ENCODE results near the gene DPP7.

Gene DPP7

DNA sequence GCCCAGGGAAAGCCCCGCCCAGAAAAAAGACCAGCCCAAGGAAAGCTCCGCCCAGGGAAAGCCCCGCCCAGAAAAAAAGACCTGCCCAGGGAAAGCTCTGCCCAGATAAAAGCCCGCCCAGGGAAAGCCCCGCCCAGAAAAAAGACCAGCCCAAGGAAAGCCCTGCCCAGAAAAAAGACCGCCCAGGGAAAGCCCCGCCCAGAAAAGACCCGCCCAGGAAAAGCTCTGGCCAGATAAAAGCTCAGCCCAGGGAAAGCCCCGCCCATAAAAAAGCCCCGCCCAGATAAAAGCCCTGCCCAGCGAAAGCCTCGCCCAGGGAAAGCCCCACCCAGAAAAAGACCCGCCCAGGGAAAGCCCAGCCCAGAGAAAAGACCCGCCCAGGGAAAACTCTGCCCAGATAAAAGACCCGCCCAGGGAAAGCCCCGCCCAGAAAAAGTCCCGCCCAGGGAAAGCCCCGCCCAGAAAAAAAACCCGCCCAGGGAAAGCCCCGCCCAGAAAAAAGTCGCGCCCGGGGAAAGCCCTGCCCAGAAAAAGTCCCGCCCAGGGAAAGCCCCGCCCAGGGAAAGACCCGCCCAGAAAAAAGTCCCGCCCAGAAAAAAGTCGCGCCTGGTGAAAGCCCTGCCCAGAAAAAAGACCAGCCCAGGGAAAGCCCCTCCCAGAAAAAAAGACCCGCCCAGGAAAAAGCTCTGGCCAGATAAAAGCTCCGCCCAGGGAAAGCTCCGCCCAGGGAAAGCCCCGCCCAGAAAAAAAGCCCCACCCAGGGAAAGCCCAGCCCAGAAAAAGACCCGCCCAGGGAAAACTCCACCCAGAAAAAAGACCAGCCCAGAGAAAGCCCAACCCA, 36.3 kb upstream of the DPP7 start:
- TF ChIP-seq, protein P1, sequence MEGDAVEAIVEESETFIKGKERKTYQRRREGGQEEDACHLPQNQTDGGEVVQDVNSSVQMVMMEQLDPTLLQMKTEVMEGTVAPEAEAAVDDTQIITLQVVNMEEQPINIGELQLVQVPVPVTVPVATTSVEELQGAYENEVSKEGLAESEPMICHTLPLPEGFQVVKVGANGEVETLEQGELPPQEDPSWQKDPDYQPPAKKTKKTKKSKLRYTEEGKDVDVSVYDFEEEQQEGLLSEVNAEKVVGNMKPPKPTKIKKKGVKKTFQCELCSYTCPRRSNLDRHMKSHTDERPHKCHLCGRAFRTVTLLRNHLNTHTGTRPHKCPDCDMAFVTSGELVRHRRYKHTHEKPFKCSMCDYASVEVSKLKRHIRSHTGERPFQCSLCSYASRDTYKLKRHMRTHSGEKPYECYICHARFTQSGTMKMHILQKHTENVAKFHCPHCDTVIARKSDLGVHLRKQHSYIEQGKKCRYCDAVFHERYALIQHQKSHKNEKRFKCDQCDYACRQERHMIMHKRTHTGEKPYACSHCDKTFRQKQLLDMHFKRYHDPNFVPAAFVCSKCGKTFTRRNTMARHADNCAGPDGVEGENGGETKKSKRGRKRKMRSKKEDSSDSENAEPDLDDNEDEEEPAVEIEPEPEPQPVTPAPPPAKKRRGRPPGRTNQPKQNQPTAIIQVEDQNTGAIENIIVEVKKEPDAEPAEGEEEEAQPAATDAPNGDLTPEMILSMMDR (conservative IDR thresholded peaks at IDR 0.05; ENCODE audit: low read length): no peak
- DNase-seq (ENCODE audit: low read depth): no peak
- H3K4me3 ChIP-seq (ENCODE audit: low read length): no peak overlapping the region

DNA sequence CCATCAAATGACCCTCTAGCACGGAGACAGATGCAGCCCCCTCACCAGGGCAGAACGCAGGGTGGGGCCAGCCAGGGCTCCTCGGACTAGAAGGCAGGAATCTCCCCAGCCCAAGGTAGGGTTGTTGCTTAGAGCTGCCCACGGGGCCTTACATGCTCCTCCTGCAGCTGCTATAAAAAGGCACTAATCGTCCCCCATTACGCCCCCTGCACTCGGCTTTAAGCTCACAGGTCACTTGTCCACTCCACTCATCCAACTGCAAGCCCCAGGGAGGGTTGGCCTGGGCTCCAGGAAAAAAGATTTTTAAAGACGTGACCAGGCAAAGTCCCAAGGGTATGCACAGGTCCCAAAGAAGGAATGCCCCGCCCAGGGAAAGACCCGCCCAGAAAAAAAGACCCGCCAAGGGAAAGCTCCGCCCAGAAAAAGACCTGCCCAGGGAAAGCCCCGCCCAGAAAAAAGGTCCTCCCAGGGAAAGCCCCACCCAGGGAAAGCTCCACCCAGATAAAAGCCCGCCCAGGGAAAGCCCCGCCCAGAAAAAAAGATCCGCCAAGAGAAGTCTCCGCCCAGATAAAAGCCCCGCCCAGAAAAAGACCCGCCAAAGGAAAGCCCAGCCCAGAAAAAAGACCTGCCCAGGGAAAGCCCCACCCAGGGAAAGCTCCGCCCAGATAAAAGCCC, 35.5 kb upstream of the DPP7 start:
- TF ChIP-seq, protein P1 (conservative IDR thresholded peaks at IDR 0.05; ENCODE audit: low read length): no peak
- H3K4me3 ChIP-seq (ENCODE audit: low read length): no peak overlapping the region
- no peak for DNase-seq (ENCODE audit: low read depth)

DNA sequence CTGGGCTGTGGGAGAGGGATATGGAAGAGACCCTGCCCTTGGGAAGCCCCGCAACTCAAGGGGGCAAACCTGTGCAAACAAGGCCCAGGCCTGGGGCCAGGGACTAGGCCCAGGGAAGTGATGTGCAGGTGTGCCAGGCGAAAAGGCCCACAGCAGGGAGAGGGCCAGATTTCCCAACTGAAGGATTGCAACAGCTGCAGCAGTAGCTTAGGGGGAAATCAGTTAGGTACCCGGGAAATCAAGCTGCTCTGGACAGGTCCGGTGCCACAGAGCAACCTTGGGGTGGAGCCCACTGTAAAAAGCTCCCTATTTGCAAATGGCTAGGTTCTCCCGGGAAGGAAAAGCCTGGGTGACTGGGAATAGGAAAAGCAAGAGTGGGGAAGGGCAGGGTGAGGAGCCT, 34.8 kb upstream of the DPP7 start:
- TF ChIP-seq, protein P1 (conservative IDR thresholded peaks at IDR 0.05; ENCODE audit: low read length): no peak
- no peak overlapping the region for H3K4me3 ChIP-seq (ENCODE audit: low read length)
- DNase-seq (ENCODE audit: low read depth): no peak

DNA sequence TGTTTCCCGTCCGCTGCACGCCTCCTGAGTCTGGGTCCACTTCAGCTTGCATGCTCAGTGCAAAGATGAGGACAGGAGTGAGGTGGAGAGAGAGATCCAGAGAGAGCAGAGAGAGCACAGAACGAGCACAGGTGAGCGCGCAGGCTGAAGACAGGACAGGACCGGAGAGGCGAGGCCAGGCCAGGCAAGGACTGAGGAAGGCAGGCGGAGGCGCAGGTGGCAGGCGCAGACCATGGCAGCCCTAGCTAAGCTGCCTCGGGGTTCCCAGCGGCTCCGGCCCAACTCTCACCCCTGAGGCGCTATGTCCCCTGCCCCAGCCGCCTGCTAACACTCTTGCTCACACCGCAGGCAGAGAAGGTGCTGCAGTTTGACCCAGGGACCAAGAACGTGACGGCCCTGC, 34.1 kb upstream of the DPP7 start:
- no peak overlapping the region for H3K4me3 ChIP-seq (ENCODE audit: low read length)
- DNase-seq (ENCODE audit: low read depth): no peak
- TF ChIP-seq, protein P1 (conservative IDR thresholded peaks at IDR 0.05; ENCODE audit: low read length): no peak

DNA sequence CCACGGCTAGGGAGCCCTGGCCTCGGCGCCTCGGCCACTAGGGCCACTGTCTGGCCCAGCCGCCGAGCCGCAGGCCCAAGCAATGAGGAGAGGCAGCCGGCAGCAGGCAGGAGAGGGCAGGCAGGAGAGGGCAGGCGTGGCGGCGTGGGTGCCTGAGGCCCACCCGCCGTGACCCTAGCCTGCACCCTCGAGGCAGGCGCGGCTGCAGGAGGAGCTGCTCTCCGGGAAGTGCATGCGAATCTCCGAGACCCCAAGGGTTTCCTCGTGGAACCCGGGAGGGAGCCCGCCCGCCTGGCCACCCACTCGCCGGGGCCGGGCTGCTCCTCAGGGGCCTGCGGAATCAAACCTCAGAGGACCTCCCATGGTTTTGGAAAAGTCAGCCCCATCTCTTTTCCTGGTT, 33.7 kb upstream of the DPP7 start:
- no peak overlapping the region for H3K4me3 ChIP-seq (ENCODE audit: low read length)
- no peak for DNase-seq (ENCODE audit: low read depth)
- TF ChIP-seq, protein P1 (conservative IDR thresholded peaks at IDR 0.05; ENCODE audit: low read length): no peak

DNA sequence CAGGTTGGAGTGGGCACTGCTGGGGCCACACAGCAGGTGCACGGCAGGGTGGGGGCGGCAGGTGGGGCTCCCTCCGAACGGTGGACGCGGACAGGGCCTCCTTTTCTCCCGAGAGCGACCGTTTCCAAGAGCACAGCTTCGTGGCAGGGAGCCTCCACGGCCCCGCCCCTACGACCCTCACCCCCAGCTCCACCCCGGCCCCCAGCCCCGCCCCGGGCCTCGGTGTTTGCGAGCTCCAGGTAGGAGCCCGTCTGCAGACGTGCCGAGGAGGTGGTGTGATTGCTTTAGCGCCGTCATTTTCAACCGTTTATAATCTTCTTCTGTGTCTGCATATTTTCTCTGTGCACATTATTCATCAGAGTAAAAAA, 33.2 kb upstream of the DPP7 start:
- H3K4me3 ChIP-seq (ENCODE audit: low read length): no peak overlapping the region
- TF ChIP-seq, protein P1 (conservative IDR thresholded peaks at IDR 0.05; ENCODE audit: low read length): no peak
- DNase-seq (ENCODE audit: low read depth): no peak

All from AG10803 (cell line).